Activated CD8-positive, alpha-beta memory T cell treated with anti-CD3 and anti-CD28 coated beads, Interleukin-2, amount 50 U/mL, for 1 hour (primary cell): ENCODE measurements around the gene ANKRD36C.
"Not testable (repeated sequence)": the region's sequence is repeated elsewhere in the genome, so short reads cannot be mapped to it uniquely, and the experiment has no call there.

ENCODE experiments used
- DNase-seq: peaks from one replicate; pipeline ENCODE4 v3.0.0-alpha.2; 2020; ENCODE audit errors: extremely low read depth

ANKRD36C gene

GRCh38 chr2:95991351-95992094 is at the start of gene ANKRD36C:
Gene ANKRD36C, minus strand, starts transcription at chr2:95991824. Its CDS starts 116 bp downstream, at chr2:95991708.
- not testable (repeated sequence) for DNase-seq

GRCh38 chr2:96035554-96035953 is 43.9 kb upstream of the ANKRD36C start:
- not testable (repeated sequence) for DNase-seq

- not testable (repeated sequence) for DNase-seq
These were observed 43.2 kb upstream of the ANKRD36C start, which contains the start of gene GPAT2 for GRCh38 chr2:96034792-96035191. Gene GPAT2, minus strand, starts transcription at chr2:96034916. Its CDS starts 2,557 bp downstream, at chr2:96032359.

- DNase-seq, result not testable (repeated sequence)
These were observed 42.4 kb upstream of the ANKRD36C start for GRCh38 chr2:96033997-96034396.

- DNase-seq, result not testable (repeated sequence)
These were observed 36.2 kb upstream of the ANKRD36C start for GRCh38 chr2:96027725-96028325.

- DNase-seq, result not testable (repeated sequence)
These were observed 34.1 kb upstream of the ANKRD36C start for GRCh38 chr2:96025755-96026154.

GRCh38 chr2:96025194-96025492 is 33.5 kb upstream of the ANKRD36C start:
- DNase-seq, result no peak

GRCh38 chr2:96024336-96025193 is 32.9 kb upstream of the ANKRD36C start:
- DNase-seq, result no peak

GRCh38 chr2:96023701-96024100 is 32.1 kb upstream of the ANKRD36C start:
- DNase-seq, result not testable (repeated sequence)

- peak; percentile 36 for DNase-seq
These were observed 31.2 kb upstream of the ANKRD36C start for GRCh38 chr2:96022701-96023447.

GRCh38 chr2:96022126-96022525 is 30.5 kb upstream of the ANKRD36C start:
- DNase-seq, result not testable (repeated sequence)

GRCh38 chr2:96021142-96021541 is 29.5 kb upstream of the ANKRD36C start:
- DNase-seq, result not testable (repeated sequence)

GRCh38 chr2:96019909-96020590 is 28.4 kb upstream of the ANKRD36C start:
- DNase-seq, result not testable (repeated sequence)

- not testable (repeated sequence) for DNase-seq
These were observed 24.7 kb upstream of the ANKRD36C start for GRCh38 chr2:96016321-96016720.

- DNase-seq, result not testable (repeated sequence)
These were observed 21.2 kb upstream of the ANKRD36C start for GRCh38 chr2:96012792-96013264.

- DNase-seq, result not testable (repeated sequence)
These were observed 20.6 kb upstream of the ANKRD36C start for GRCh38 chr2:96012086-96012791.

- DNase-seq, result not testable (repeated sequence)
These were observed 19.5 kb upstream of the ANKRD36C start for GRCh38 chr2:96011129-96011455.

- DNase-seq, result peak; percentile 91
These were observed 18.9 kb upstream of the ANKRD36C start for GRCh38 chr2:96010320-96011128.

- DNase-seq, result not testable (repeated sequence)
These were observed 18.2 kb upstream of the ANKRD36C start for GRCh38 chr2:96009833-96010232.
